Measurements from ENCODE around the gene UGT1A4. TPM values are rescaled to one million over a fixed set of nuclear protein-coding genes. Genes with fewer than 3 reads are reported as not detected.

The UGT1A4 gene
- polyA plus RNA-seq, 3 donors: not detected

GRCh38 chr2:233768076-233768475, 49.5 kb downstream of the UGT1A4 start:
- H3K4me1 Mint-ChIP-seq: no peaks in the 10 kb centered on the region
- peaks cover 0 to 5% (median 1%) of the 10 kb centered on the region in 7 donors for H3K9me3 Mint-ChIP-seq
- H3K27ac Mint-ChIP-seq: no peak overlapping the region
- H3K36me3 ChIP-seq (replicated peaks in 1 of 2; ENCODE audit: control insufficient read depth in 1 of 2, insufficient read depth in 2 of 2, low read length in 2 of 2): no peaks in the 10 kb centered on the region
- DNase-seq: no peak
- H3K36me3 Mint-ChIP-seq: no peaks in the 10 kb centered on the region
- H2AFZ ChIP-seq (ENCODE audit: insufficient read depth, low read depth, low read length, poor library complexity, severe bottlenecking): no peak overlapping the region
- no peaks in the 10 kb centered on the region for H4K20me1 ChIP-seq (ENCODE audit: insufficient read depth, low read length)
- no peak overlapping the region for H3K9ac ChIP-seq (ENCODE audit: insufficient read depth, low read length, poor library complexity, severe bottlenecking)
- H3K4me1 ChIP-seq (ENCODE audit: control insufficient read depth in 1 of 2, insufficient read depth in 2 of 2, low read length in 2 of 2): no peaks in the 10 kb centered on the region
- no peak overlapping the region for H3K4me2 ChIP-seq (replicated peaks; ENCODE audit: extremely low read depth, low read length, poor library complexity, severe bottlenecking)
- no peak overlapping the region for H3K27ac ChIP-seq (ENCODE audit: low read depth in 1 of 2, low read length in 2 of 2)
- no peaks in the 10 kb centered on the region for H3K27me3 ChIP-seq (ENCODE audit: control insufficient read depth in 2 of 2, insufficient read depth in 2 of 2, low read length in 2 of 2)
- TF ChIP-seq CTCF (IDR thresholded peaks at IDR 0.05): no peak
- H3K4me3 ChIP-seq (replicated peaks in 1 of 3; ENCODE audit: low read depth in 2 of 3, low read length in 3 of 3): no peak overlapping the region
- WGBS (ENCODE audit: insufficient coverage): 93% methylated on average over 4 of the region's 4 CpGs
- peaks cover 6 to 8% (median 6%) of the 10 kb centered on the region in 3 donors for H3K27me3 Mint-ChIP-seq (ENCODE audit: low read depth in 3 of 3)
- H3K4me3 Mint-ChIP-seq: no peak overlapping the region
- intact Hi-C loops (cut with micrococcal nuclease): no loop called here
- no peaks in the 10 kb centered on the region for H3K79me2 ChIP-seq (ENCODE audit: insufficient read depth, low read length)
- no peaks in the 10 kb centered on the region for H3K9me3 ChIP-seq (replicated peaks in 1 of 2; ENCODE audit: control insufficient read depth in 1 of 2, insufficient read depth in 1 of 2, low read length in 2 of 2)

- Mint-ChIP-seq H3K4me1 (no peaks in the 10 kb centered on the region), H3K4me3 (no peak overlapping the region), H3K36me3 (no peaks in the 10 kb centered on the region), H3K27ac (no peak overlapping the region), H3K27me3 (ENCODE audit: low read depth in 3 of 3) (peaks cover 5 to 8% (median 6%) of the 10 kb centered on the region in 3 donors), H3K9me3 (peaks cover 0 to 5% (median 1%) of the 10 kb centered on the region in 7 donors)
- Histone ChIP-seq H3K4me3 (replicated peaks in 1 of 3; ENCODE audit: low read depth in 2 of 3, low read length in 3 of 3) (no peak overlapping the region), H3K36me3 (replicated peaks in 1 of 2; ENCODE audit: control insufficient read depth in 1 of 2, insufficient read depth in 2 of 2, low read length in 2 of 2) (no peaks in the 10 kb centered on the region), H3K79me2 (ENCODE audit: insufficient read depth, low read length) (no peaks in the 10 kb centered on the region), H4K20me1 (ENCODE audit: insufficient read depth, low read length) (no peaks in the 10 kb centered on the region), H3K27me3 (ENCODE audit: control insufficient read depth in 2 of 2, insufficient read depth in 2 of 2, low read length in 2 of 2) (no peaks in the 10 kb centered on the region), H3K27ac (ENCODE audit: low read depth in 1 of 2, low read length in 2 of 2) (no peak overlapping the region), H3K4me2 (replicated peaks; ENCODE audit: extremely low read depth, low read length, poor library complexity, severe bottlenecking) (no peak overlapping the region), H3K9ac (ENCODE audit: insufficient read depth, low read length, poor library complexity, severe bottlenecking) (no peak overlapping the region), H2AFZ (ENCODE audit: insufficient read depth, low read depth, low read length, poor library complexity, severe bottlenecking) (no peak overlapping the region), H3K4me1 (ENCODE audit: control insufficient read depth in 1 of 2, insufficient read depth in 2 of 2, low read length in 2 of 2) (no peaks in the 10 kb centered on the region), H3K9me3 (replicated peaks in 1 of 2; ENCODE audit: control insufficient read depth in 1 of 2, insufficient read depth in 1 of 2, low read length in 2 of 2) (no peaks in the 10 kb centered on the region)
- no peak for DNase-seq
- intact Hi-C loops (cut with micrococcal nuclease): no loop called here
- TF ChIP-seq CTCF (IDR thresholded peaks at IDR 0.05): no peak
- WGBS (ENCODE audit: insufficient coverage): 98% methylated on average over 9 of the region's 9 CpGs
Observed at GRCh38 chr2:233769260-233769659, 50.7 kb downstream of the UGT1A4 start.

Measured in CD14-positive monocyte (primary cell).